Measurements from ENCODE around the gene RHBDD1.

RHBDD1 gene

GRCh38 chr2:226847090-226847489 is 11.2 kb downstream of the RHBDD1 start:
- no peak for DNase-seq

- no peak for DNase-seq
Measured at GRCh38 chr2:226847511-226847910, 11.7 kb downstream of the RHBDD1 start.

GRCh38 chr2:226849349-226849748 is 13.5 kb downstream of the RHBDD1 start:
- DNase-seq: no peak

- no peak for DNase-seq
Measured at GRCh38 chr2:226850024-226850423, 14.2 kb downstream of the RHBDD1 start.

GRCh38 chr2:226855787-226856186 is 19.9 kb downstream of the RHBDD1 start:
- no peak for DNase-seq

GRCh38 chr2:226860087-226860486 is 24.2 kb downstream of the RHBDD1 start:
- no peak for DNase-seq

- DNase-seq: no peak
Measured at GRCh38 chr2:226862623-226863022, 26.8 kb downstream of the RHBDD1 start.

GRCh38 chr2:226865273-226865672 is 29.4 kb downstream of the RHBDD1 start:
- no peak for DNase-seq

GRCh38 chr2:226865710-226866109 is 29.9 kb downstream of the RHBDD1 start:
- DNase-seq: no peak

- no peak for DNase-seq
Measured at GRCh38 chr2:226868331-226869162, 32.7 kb downstream of the RHBDD1 start.

- DNase-seq: no peak
Measured at GRCh38 chr2:226869371-226869770, 33.5 kb downstream of the RHBDD1 start.

- no peak for DNase-seq
Measured at GRCh38 chr2:226873051-226873620, 37.3 kb downstream of the RHBDD1 start.

- no peak for DNase-seq
Measured at GRCh38 chr2:226873826-226874225, 38.0 kb downstream of the RHBDD1 start.

- no peak for DNase-seq
Measured at GRCh38 chr2:226874749-226875148, 38.9 kb downstream of the RHBDD1 start.

GRCh38 chr2:226875438-226876225 is 39.8 kb downstream of the RHBDD1 start:
- no peak for DNase-seq

- no peak for DNase-seq
Measured at GRCh38 chr2:226877491-226877890, 41.6 kb downstream of the RHBDD1 start.

GRCh38 chr2:226881287-226881686 is 45.4 kb downstream of the RHBDD1 start:
- no peak for DNase-seq

- no peak for DNase-seq
Measured at GRCh38 chr2:226882606-226883005, 46.8 kb downstream of the RHBDD1 start.

- DNase-seq: no peak
Measured at GRCh38 chr2:226883296-226883795, 47.5 kb downstream of the RHBDD1 start.

GRCh38 chr2:226884166-226884565 is 48.3 kb downstream of the RHBDD1 start:
- DNase-seq: no peak

GRCh38 chr2:226885769-226886435 is 50.0 kb downstream of the RHBDD1 start:
- no peak for DNase-seq

- DNase-seq: no peak
Measured at GRCh38 chr2:226887940-226888339, 52.1 kb downstream of the RHBDD1 start.

- DNase-seq: no peak
Measured at GRCh38 chr2:226888378-226888965, 52.6 kb downstream of the RHBDD1 start.
